Ureter (tissue), 1 donor: ENCODE measurements around the gene MSL1. TPM values are rescaled to one million over a fixed set of nuclear protein-coding genes. Genes with fewer than 3 reads are reported as not detected.
A peak's percentile ranks its signal among the peaks of the same experiment; 100 is the strongest.

Experiments used
- DNase-seq: peaks from one replicate; pipeline ENCODE4 v3.0.0-alpha.2; 2020; ENCODE audit warnings: low spot score
- total RNA-seq: library from RNA; stranded (reverse); gene quantifications from one replicate; pipeline ENCODE4 v1.2.4, GENCODE V29; 2023
- donor health status: DM: yes; HTN: yes; CAD: no.

The MSL1 gene
- total RNA-seq, 1 donor from 2014 or later: 91.3 TPM

GRCh38 chr17:40104594-40105486 lies 16.9 kb upstream of the MSL1 start:
- no peak for DNase-seq

DNA sequence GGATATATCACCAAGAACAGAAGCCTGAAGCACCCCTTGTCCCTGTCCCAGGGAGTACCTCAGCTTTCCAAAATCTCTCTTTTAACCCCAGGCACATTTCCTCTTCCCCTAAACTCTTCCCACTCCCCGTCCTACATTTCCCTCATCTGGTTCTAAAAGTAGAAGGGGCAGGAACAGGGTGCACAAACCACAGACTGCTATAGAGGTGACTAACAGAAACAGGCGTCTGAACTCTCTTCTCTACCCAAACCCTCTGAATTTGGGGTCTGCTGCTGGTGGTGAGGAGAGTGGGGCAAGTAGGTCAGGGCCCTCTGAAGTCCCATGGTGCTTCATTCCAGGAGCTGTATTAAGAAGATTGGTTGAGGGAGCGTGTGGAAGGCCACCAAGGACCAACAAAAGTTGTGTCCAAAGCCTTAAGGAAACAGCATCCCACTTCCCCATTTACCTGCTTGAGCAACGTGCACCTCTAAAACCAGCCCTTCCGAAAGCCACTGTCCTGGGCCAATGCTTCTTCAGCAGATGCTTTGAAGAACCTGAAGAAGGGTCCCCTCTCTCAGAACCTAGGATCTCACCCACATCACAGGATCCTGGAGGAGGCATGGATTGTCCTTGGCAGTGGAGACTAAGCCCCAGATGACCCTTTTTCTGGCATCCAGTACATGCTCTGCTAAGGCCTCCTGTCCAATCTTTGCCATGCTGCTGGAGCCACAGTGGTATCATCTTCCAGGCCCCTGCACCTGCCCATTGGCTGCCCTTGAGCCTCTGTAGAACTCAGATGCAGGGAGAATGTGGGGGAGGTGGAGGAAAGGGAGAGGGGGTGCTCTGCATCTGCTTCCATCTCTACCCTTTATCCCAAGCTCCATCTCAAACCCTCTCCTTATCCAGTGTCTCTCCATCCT lies 15.7 kb upstream of the MSL1 start:
- DNase-seq: no peak

DNA sequence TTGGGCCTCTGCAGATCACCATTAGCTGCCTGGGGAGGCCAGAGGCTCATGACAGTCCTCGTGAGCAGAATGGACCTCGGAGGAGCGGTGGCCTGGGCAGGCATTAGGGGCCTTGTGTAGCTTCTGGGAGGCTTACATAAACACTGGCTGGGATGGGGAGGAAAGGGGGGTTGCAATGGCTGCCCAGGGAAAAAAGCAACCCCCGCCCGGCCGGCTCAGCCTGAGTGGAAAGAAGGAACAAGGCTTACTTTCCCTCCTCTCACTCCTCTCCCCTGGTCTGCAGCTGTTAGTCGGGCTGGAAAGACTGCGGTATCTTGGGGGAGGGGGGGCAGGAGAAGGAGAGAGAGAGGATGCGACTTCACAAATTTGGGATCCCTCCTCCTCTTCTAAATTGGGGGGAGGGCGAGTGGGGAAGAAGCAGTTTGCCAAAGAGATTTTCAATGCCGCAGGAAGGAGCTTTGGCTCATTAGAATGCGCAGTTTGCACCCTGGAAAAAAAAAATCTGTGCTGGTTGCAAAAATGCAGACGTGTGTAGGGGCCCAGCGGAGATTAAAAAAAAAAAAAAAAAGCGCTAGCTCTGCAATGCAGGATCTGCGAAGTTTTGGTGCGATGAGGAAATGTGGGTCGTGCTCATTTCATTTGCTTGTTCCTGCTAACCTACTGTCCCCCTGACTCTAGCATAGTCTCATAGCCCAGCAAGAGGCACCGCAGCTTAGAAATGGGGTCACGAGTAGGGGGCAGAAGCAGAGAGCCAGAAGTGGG lies 14.8 kb upstream of the MSL1 start:
- no peak for DNase-seq

- DNase-seq: no peak
Measured at GRCh38 chr17:40107522-40108174, 14.1 kb upstream of the MSL1 start.

GRCh38 chr17:40108970-40109824 lies 12.6 kb upstream of the MSL1 start:
- DNase-seq: no peak

GRCh38 chr17:40110026-40110845 lies 11.5 kb upstream of the MSL1 start:
- DNase-seq: no peak

DNA sequence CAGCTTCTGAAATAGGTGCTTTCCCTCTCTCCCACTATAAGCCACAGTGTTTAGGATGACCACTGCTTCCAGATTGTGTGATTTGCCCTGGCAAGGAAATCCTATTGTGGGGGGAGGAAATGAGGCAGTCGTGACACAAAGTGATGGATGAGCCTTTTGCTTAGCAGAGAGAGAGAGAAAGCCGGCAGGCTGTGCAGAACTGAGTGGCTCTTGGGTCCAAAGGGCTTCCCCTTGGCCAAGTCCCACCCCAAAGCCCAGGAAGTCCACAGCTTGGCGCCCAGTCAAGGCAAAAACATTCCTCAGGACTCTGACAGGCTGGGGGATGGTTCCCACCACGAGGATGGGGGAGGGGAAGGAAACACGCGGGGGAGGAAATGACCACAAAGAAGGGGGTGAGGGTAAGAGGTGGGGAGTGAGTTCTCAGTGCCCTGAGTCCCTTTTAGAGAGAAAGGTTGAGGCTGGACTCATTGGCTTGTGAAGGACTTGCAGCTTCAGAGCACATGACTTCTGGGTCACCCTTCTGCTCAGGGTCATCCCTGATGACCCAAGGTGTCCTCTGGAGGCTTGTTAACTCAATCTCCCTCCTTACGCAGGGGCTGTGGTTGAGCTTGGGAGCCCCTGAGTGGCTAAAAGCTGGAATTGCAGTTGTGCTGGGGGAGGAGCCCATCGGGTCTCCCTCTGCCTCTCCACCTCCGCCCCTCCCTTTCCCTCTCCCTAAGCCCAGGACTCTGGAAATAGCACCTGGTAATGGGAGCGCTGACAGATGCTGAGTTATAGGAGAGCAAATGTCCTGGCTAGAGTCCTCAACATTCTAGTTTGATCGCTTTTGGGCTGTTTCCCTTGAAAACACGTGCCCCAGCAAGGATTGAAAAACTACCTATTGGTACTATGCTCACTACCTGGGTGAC lies 10.3 kb upstream of the MSL1 start:
- peak; percentile 93 for DNase-seq

DNA sequence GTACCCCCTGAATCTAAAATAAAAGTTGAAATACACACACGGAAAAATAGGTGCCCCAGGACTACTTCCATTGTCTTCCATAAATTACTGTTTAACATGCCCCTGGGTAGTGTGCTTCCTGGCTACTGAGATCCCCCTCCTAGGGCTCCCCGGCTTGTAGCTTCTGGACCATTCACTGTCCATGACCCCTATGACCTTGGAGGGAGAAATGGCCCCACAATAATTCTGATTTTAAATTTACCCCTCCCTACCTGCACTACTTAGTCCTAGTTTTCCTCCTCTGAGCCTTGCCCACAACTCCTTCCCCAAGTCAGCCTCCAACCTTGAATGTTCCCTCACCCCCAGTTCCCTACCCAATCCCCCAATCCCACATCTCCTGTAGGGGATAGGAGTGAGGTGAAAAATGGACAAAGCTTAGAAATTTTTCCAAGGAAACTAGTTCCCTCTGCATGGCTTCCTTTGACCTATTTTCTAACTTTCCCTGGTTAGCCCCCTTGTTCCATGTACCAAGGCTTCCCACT lies 9.5 kb upstream of the MSL1 start:
- no peak for DNase-seq

DNA sequence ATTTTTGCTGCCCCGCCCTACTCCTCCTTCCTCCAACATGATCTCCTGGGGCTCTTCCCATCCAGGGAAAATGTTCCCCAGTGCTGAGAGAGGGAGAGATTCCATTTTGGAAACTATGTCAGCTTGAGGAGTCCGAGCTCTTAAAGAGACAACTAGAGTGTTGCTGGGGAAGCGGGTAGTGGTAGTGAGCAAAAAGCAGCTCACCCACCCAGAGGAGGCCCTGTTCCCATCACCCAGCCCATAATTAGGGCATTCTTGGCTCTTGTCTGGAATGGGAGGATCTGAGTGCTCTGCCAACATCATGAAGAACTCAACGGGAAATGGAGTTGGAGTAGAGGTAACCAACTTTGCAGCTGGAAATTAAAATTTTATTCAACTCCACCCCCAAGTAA lies 9.1 kb upstream of the MSL1 start:
- no peak for DNase-seq

DNA sequence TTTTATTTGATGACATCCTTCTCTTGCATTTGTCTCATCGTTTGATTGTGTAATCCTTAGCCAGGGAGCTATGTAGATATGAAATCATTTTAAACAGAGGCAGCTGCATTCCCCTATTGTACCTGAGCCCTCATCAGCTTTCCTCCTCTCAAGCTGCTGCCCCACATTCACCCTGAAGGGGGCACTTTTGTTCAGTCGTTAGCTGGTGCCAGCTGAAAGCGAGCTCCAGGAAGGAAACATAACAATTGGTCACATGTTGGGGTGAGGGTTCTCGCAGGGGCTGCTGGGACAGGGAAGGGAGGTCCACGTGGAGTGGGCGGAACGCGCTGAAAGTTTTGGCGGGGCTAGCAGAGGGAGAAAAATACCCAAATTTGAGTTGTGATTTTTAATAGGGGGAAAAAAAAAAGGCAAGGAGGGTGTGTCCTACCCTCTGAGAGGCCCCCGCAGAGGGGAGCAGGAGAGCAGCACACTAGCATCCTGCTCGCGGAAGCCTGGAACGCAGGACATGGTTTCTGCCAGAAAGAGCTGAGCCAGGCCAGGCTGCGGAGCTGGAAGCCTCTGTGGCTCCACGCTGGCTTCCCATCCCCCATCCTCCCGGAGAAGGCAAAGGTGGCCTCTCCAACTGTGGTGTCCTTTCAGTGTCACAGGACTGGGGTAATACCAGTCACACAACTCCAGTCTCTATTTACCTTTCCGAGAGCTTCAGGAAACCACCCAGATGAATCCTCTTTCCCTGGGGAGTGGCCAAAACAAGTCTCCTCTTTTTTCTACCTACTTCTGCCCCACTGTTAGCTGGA lies 8.5 kb upstream of the MSL1 start:
- peak; percentile 96 for DNase-seq

DNA sequence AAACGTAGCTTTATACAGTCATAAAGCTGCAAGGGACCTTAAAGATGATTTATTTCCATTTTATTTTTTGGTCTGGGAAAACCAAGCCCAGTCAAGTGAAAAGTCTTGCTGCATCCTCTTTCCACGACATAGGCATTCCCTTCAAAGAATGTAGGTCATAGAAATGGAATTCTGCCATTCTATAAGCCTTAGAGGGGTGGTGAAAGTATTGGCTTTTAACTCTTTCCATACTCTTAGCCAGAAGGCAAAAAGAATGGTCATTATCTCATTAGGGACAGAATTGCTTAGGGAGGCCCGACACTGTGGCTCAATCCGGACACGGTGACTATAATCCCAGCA lies 7.9 kb upstream of the MSL1 start:
- DNase-seq: no peak

DNA sequence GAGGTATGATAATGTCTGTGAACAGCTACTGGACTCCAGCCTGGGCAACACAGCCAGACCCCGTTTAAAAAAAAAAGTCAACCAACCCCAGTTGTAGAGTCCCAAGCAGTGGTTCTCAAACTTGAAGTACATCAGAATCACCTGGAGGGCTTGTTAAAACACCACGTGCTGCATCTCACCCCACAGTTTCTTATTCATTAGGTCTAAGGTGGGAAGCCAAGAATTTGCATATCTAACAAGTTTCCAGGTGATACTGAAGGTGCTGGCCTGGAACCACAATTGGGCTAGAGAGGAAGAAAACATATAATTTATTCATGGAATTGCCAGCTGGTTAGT lies 6.7 kb upstream of the MSL1 start:
- DNase-seq: no peak

DNA sequence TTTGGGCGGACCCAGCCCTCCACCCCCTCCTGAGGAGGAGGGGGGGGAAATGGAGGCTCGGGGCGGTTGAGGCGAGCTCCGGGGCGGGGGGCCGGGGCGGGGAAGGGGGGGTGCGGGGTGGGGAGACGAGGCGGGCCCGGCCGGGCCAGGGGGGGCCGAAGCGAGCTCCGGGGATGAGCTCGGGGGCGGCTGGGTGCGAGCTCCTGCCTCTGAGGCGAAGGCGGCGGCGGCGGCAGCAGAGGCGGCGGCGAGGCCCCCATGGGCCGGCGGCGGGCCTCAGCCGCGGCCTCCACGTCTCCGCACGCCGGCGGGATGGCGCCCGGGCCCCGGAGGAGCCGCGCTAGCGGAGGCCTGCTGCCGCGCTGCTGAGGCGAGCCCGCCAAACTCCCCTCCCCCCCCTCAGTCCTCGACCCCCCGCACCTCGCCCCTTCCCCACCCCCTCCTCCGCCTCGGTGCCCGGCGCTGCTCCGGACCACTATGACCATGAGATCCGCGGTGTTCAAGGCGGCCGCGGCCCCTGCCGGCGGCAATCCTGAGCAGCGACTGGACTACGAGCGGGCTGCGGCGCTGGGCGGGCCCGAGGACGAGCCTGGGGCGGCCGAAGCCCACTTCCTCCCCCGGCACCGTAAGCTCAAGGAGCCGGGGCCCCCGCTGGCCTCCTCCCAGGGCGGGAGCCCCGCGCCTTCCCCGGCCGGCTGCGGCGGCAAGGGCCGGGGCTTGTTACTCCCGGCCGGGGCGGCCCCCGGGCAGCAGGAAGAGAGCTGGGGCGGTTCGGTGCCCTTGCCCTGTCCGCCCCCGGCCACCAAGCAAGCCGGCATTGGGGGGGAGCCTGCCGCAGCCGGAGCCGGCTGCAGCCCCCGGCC lies 596 bp downstream of the MSL1 start:
- DNase-seq: no peak

GRCh38 chr17:40122999-40123810 lies 1.4 kb downstream of the MSL1 start:
- peak; percentile 62 for DNase-seq

GRCh38 chr17:40123811-40124114 lies 2.0 kb downstream of the MSL1 start:
- no peak for DNase-seq
